Measurements from ENCODE around the gene HSPB6. TPM values are rescaled to one million over a fixed set of nuclear protein-coding genes. Genes with fewer than 3 reads are reported as not detected.
A peak's percentile ranks its signal among the peaks of the same experiment; 100 is the strongest.
"Not testable (repeated sequence)": the region's sequence is repeated elsewhere in the genome, so short reads cannot be mapped to it uniquely, and the experiment has no call there.

HSPB6 gene, protein sequence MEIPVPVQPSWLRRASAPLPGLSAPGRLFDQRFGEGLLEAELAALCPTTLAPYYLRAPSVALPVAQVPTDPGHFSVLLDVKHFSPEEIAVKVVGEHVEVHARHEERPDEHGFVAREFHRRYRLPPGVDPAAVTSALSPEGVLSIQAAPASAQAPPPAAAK
- not detected in 2 replicates for total RNA-seq (2014; rRNA removed; shearing (Covaris generic))

DNA sequence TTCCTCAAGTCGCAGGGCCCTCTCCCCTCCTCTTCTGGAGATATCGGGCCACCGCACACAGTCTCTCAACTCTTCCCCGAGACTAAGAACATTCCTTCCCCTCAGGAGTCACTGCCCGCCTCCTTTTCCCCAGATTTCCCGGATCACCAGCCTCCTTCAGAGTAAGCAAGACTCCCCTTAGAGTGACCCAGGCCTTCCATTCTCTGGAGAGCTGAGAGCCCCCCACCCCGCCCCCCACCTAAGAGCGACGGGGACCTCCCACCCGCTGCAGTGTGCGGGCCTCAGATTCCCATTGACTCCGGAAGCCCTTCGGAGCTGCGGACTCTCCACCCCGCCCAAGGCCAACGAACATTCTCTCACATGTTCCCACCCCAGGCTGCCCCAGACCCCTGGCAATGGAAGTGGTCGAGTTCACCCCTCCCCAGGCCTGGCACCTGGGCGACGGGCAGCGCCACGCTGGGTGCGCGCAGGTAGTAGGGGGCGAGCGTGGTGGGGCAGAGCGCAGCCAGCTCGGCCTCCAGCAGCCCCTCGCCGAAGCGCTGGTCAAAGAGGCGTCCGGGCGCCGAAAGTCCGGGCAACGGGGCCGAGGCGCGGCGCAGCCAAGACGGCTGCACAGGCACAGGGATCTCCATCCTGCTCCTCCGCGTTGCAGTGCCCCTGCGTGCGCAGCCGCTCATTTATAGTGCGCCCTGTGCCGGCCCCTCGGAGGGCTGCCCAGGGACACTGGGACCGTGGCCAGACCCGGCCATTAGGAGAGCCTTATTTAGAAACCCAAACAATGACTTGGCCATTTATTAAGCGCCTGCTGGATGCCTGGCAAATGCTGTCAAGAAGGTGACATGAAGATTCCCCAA is at the start of gene HSPB6:
Gene HSPB6, minus strand, starts transcription at position 653 of the 854 bp plus-strand sequence. Its CDS starts 21 bp downstream, at position 632.
- in situ Hi-C loops (cut with HindIII; ENCODE audit: low sequenced_read_pairs), result no loop called here
- DNase-seq (ENCODE audit: low spot score), result peak; percentile 32

DNA sequence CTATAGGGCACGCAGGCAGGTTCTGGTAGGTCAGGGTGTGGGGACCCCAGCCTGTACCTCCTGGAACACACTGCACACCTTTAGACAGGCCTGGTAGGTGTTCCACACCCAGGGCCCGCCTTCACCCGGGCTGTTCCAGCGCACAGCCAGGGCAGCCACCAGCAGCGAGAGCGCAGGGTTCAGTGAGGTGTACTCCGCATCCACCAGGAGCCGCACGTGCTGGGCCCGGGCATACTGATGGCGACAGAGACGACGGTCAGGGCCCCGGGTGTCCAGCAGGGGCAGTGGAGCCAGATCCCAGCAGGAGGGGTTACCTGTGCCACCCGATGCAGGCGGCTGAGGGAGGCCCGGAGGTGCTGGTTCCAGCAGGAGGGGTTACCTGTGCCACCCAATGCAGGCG is 49.8 kb upstream of the HSPB6 start:
- in situ Hi-C loops (cut with HindIII; ENCODE audit: low sequenced_read_pairs), result no loop called here
- no peak for DNase-seq (ENCODE audit: low spot score)

DNA sequence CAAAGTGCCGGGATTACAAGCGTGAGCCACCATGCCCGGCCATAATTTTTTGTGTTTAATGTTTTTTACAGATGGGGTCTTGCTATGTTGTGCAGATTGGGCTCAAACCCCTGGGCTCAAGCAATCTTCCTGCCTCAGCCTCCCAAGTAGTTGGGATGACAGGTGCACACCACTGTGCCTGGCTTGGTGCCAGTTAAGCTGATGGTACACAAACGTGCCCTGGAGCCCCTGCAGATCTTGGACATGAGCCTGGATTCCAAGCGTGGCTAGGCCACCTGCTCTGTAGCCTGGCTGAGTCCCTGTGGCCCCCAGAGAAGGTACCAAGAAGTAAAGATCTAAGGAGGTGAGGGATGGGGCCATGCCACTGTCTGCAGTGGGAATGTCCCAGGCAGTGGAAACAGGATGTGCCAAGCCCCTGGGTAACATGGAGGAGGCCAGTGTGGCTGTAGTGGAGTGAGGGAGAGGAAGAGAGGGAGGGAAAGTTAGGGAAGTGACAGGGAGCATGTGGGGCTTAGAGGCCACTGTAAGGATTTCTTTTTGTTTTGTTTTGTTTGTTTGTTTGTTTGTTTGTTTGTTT is 48.8 kb upstream of the HSPB6 start:
- no peak for DNase-seq (ENCODE audit: low spot score)
- in situ Hi-C loops (cut with HindIII; ENCODE audit: low sequenced_read_pairs), result no loop called here

DNA sequence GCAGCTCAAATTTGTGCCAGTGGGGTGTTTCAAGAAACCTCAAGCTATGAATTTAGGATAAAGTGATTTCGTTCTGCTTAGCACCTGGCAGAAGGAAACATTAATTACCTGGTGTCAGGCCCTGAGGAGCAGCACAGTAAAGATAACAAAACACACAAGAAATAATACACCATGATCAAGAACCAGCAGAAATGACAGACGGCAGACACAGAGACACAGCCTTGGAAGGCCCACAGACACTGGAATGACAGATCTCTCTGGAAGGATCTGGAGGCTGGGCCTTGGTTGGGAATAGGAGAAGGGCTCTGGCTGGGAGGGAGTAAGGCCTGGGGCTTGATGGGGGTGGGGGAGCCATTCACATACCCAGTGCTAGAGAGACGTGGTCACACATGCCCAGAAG is 45.0 kb upstream of the HSPB6 start:
- DNase-seq (ENCODE audit: low spot score), result no peak
- in situ Hi-C loops (cut with HindIII; ENCODE audit: low sequenced_read_pairs), result no loop called here

DNA sequence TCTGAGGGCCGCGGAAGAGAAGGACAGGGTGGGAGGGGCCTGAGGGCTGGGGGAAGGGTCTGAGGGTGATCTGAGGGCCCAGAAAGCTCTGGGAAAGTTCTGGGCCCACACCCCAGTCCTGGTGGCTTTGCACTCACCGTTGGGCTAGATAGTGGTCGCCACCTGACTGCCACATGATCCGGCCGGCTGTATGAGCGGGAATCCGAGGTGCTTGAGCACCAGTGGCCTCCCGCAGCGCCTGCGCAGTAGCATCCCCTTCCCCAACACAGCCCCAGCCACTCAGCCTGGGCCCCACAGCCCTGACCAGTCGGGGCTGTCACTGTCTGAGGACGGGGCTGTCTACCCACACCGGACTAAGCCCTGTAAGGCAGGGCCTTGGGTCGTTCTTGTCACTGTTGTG is 40.8 kb upstream of the HSPB6 start:
- peak; percentile 37 for DNase-seq (ENCODE audit: low spot score)
- in situ Hi-C loops (cut with HindIII; ENCODE audit: low sequenced_read_pairs), result no loop called here

DNA sequence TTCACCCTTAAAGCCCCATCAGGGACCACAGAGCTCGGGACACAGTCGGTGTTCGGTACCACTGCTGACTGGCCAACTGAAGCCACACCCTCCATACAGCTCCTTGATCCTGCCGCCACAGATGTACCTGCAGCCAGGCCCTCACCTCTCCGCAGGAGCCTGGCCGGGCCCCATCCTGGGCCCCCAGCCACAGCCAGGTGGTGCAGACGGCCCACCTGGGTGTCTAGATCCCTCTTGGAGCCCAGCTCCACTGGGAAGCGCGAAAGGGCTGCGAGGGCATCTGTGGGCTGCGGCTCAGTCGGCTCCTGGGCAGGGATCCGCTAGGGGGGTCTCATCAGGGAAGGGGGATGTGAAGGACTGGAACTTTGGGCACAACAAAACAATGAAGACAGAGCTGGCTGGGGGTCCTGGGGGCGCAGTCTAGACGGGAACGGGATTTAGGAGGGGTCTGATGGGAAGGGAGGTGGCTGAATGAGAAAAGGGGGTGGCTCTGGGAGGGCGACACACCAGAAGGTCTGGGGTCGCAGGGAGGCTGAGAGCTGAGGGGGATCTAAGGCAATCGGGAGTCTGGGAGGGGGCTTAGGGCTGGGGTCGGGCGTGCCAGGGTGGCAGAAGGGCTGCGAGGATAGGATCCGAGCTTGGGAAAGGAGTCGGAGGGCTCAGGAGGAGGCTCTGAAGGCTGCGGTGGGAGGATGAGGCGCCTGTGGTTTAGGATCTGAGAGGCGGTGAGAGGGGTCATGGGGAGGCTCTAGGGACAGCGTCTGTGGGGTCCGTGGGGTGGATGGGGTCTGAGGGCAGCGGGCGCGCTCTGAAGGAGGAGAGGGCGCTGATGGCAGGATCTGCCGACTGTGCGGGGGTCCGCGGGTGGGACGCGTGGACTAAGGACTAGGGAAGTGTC is 40.1 kb upstream of the HSPB6 start:
- no peak for DNase-seq (ENCODE audit: low spot score)
- in situ Hi-C loops (cut with HindIII; ENCODE audit: low sequenced_read_pairs), result no loop called here

DNA sequence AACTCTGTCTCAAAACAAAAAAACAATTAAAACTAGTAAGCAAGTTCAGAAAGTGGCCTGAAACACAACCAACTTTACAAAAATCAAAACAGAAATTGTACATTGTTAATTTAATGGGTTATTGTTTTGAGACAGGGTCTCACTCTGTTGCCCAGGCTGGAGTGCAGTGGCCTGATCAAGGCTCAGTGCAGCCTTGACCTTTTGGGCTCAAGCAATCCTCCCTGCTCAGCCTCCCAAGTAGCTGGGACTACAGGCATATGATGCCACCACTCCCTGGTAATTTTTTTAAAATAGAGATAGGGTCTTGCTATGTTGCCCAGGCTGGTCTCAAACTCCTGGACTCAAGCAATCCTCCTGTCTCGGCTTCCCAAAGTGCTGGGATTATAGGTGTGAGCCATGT is 38.7 kb upstream of the HSPB6 start:
- DNase-seq (ENCODE audit: low spot score); in situ Hi-C loops (cut with HindIII; ENCODE audit: low sequenced_read_pairs): not testable (repeated sequence)

DNA sequence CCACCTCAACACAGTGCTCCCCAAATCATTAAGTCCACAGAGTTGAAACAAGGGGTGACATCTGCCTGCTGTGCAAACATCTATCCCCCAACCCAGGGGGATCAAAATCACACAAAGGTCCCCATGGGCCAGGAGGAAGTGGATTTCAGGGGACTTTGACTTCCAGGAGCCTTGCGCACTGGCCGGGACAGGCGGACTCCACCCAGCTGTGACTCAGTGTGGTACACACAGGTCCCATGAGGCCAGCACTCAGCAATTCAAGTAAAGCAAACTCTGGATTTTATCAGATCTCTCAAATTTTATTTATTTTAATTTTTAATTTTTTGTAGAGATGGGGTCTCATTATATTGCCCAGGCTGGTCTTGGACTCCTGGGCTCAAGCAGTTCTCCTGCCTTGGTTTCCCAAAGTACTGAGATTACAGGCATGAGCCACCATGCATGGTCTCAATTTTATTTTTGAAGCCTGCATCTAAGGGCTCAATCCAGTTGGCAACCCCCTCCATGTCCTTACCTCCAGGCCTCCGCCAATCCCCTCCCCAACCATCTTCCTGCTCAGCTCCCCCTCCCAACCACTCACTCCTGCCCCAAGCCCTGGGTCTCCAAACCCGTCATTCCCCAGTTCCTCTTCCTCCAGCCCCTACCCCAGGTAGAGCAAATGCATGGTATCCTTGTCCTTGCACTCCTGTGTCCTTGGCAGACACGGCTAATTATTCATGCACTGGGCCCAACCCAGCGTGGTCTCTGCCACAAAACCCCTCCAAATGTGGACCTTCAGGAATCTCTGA is 36.7 kb upstream of the HSPB6 start:
- in situ Hi-C loops (cut with HindIII; ENCODE audit: low sequenced_read_pairs), result no loop called here
- DNase-seq (ENCODE audit: low spot score), result no peak

DNA sequence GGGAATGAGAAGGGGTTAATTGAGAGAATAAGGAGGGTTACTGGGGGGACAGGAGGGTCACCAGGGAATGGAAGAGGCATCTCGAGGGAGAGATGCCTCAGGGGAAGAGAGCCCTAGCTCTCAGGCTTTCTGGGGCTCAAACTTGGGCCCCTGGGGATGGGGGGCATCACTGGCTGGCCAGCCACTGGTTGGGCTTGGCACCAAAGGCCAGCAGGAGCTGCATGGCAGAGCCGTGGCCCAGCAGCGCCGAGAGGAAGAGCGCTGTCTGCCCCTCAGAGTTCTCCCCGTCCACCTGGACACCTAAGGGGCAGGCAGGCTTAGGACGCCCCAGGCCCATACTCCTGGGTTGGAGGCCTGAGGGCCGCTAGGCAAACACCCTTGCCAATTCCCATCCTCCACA is 36.1 kb upstream of the HSPB6 start:
- in situ Hi-C loops (cut with HindIII; ENCODE audit: low sequenced_read_pairs), result no loop called here
- DNase-seq (ENCODE audit: low spot score), result no peak

DNA sequence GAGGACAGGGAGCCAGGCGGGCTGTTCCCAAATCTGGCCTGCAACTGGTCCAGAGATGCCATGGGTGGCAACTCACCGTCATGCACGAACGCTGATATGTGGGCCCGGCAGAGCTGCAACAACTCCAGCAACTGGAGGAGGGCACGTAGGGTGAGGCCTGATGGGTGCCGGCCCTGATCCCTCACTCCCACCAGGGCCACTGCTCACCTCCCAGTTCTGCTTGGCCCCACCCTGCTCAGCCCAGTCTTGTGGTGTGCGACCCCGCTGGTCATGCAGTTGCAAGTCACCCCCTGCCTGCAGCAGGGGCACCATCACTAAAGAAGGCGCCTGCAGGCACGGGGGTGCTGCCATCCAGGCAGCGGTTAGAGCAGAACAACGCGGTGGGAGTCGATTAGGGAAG is 35.5 kb upstream of the HSPB6 start:
- in situ Hi-C loops (cut with HindIII; ENCODE audit: low sequenced_read_pairs), result no loop called here
- DNase-seq (ENCODE audit: low spot score), result no peak

DNA sequence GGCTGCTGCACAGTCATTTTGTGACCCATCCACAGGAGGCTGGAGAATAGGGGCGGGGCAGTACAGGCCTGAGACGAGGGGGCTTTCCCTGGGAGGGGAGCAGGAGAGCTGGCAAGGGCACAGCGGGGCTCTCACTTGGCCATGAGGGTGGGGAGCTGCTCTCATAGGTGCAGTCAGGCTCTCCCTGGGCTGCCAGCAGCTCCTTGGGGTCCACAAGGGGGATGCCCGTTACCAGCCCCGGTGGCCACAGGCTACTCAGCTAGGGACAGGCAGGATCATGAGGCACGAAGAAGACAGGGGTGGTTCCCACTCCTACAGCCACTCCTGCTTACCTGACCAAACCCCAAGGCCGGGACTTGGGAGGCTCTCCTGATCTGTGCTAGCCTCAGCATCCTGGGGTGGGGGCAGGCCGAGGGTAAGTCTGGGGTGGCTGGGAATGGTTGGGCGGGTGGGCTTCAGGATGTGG is 35.0 kb upstream of the HSPB6 start:
- in situ Hi-C loops (cut with HindIII; ENCODE audit: low sequenced_read_pairs), result no loop called here

DNA sequence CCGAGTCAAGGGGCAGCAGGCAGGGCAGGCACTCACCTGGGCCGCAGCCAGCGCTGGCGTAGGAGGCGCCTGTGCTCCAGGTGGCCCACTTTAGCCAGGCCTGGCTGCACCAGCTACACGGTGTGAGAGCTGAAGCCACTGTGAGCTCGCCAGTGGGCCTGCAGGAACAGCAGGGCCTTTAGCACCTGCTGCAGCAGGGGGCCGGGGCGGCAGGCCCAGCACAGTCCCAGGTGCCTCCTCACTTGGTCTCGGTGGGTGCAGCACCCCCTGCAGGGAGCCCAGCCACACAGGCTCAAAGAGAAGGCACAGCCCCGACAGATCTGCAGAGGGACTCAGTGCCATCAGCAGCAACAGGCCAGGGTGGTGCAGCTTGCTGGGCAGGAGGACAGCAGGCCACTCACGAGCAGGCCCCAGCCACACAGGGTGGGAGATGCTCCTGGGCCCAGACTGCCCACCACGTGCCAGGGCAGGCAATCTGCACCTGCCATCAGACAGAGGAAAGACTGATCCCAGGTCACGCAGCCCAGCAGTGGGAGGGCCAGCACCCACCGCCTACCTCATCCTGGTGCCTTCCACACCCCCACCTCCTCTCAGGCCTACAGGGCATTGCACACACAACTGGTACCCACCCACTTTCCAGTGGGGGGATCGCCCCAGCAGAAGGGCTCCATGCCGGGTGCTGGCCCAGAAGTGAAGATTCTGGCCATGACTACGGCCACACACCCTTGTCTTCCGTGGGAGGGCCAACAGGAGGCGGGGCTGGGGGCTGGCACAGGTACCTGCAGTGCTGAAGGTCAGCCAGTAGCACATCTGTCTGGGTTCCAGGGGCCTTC is 34.4 kb upstream of the HSPB6 start:
- peak; percentile 71 for DNase-seq (ENCODE audit: low spot score)
- in situ Hi-C loops (cut with HindIII; ENCODE audit: low sequenced_read_pairs), result no loop called here

More for the DNA sequence above, 35.0 kb upstream of the HSPB6 start:
- no peak for DNase-seq (ENCODE audit: low spot score)

DNA sequence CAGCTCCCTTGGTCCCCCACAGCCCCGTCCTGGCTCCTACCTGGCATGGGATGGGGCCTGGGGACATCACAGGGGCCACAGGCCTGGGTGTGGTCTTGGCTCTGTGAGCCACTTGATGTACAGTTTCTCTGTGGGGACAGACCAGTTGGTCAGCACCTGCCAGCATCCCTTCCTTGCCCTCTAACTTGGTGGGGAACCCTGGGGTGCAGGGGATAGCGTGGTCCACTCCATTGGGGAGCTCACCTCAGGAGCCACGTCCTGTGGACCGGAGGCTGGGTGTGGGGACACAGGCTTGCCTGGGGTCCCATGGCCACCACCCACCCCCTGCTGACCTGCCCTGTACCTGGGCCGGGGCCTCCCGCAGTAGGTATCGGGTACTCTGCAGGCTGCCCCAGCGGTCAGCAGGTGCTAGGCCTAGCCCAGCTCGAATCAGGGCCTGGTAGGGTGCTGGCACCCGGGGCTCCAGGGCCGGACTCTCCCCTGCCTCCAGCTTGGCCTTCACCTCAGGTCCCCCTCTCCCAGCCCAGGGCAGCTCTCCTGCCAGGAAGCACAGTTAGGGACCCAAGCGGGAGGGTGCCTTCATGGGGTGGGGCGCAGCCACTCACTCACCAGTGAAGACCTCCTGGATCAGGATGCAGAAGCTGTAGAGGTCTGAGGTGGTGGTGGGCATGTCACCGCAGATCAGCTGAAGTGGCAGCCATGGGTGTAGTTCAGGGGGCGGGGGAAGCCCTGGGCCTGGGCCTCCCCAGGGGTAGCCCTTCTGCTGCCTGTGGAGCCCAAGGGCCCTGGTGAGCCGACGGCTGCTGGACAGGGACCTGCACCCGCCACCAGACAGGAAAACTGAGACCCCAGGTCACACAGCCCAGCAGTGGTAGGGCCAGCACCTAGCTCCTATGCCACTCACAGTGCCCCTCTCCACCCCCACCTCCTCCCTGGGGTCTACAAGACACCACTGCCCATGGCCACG is 33.4 kb upstream of the HSPB6 start:
- no peak for DNase-seq (ENCODE audit: low spot score)
- in situ Hi-C loops (cut with HindIII; ENCODE audit: low sequenced_read_pairs), result no loop called here

DNA sequence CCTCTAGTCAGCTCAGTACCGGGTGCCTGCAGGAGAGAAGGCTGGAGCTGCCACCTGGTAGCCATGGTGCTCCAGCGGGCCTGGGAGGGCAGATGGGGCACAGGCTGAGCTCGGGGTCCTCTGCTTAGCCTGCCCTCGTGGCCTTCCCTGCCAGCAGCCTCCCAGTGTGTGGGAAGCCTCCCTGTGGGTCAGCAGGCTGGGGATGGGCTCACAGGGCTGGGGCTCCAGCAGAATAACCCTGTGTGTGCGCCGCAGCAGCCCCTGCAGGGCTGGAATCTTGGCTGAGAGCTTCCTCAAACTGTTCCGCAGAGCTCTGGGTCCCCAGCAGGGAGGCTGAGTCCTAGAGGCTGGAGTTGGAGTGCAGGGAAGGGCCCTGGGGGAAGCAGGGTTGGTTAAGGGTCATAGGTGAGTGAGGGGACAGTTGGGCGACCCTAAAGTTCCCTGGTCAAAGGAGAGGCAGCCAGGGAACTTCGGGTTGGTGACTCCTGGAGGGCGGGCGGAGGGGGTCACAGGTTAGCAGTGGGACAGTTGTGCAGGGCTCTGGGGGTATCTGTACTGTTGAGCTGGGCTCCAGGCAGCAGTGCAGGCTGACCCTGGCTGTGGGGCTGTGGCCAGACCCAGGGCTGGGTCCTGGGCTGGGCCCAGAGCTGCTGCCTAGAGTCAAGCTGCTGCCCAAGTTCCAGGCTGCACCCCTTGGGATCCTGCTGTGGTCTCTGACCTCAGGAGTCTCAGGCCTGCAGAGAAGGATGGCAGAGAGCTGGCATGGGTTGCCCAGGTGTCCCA is 32.6 kb upstream of the HSPB6 start:
- no peak for DNase-seq (ENCODE audit: low spot score)
- in situ Hi-C loops (cut with HindIII; ENCODE audit: low sequenced_read_pairs), result no loop called here

DNA sequence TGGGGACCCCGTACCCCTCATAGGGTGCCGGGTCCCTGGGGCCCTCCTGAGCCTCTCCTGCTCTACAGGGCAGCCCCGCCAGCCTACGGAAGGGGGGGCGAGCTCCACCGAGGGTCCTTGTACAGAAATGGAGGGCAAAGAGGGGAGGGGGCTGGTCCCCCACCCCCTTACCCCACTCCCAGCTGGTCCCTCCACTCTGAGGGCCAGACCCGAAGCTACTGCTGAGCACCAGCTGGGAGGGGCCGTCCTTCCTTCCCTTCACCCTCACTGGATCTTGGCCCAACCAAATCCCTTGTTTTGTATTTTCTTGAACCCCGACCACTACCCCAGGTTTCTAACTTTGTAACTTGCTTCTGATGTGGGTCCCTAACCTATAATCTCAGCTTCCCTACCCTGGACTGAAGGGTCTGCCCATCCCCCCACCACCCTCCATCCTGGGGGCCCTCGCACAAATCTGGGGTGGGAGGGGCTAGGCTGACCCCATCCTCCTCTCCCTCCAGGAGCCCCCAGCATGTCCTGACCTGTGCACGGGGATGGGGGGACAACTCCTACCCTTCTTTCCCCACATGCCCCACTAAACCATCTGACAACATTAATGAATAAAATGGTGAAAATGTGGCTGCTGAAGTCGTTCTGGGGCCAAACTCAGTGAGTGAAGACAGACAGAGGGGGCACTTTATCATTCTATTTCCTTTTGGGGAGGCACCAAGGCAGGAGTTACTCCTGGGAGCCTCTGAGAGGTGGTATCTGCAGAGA is 31.6 kb upstream of the HSPB6 start:
- in situ Hi-C loops (cut with HindIII; ENCODE audit: low sequenced_read_pairs), result no loop called here
- DNase-seq (ENCODE audit: low spot score), result no peak

All from G401 (cell line).